ENCODE data around the gene MAP4K4. TPM values are rescaled to one million over a fixed set of nuclear protein-coding genes. Genes with fewer than 3 reads are reported as not detected.

MAP4K4 gene
- total RNA-seq, 1 experiment from 2014 or later, result 133 TPM

GRCh38 chr2:101855776-101856175 lies 158.3 kb downstream of the MAP4K4 start:
- H3K9me2 ChIP-seq (replicated peaks; ENCODE audit: low read length), result no peaks in the 10 kb centered on the region
- H3K27me3 ChIP-seq (ENCODE audit: low read length), result no peaks in the 10 kb centered on the region
- peaks cover 62% of the 10 kb centered on the region for H3K36me3 ChIP-seq (ENCODE audit: low read depth, low read length)
- H3K9ac ChIP-seq (ENCODE audit: low read length), result no peak overlapping the region
- no peaks in the 10 kb centered on the region for H3F3A ChIP-seq (ENCODE audit: low read length, unreplicated experiment)
- no peak overlapping the region for H3K4me2 ChIP-seq (ENCODE audit: low read length)
- no peak for ATAC-seq
- intact Hi-C loops (cut with micrococcal nuclease), result no loop called here
- DNase-seq, result no peak
- CTCF ChIA-PET, result no interaction called here
- POLR2A ChIA-PET (ENCODE audit: unreplicated experiment), result no interaction called here
- TF ChIP-seq EZH2 (IDR thresholded peaks at IDR 0.05; ENCODE audit: low read length, unreplicated experiment) (no peak), CTCF (conservative IDR thresholded peaks at IDR 0.05; ENCODE audit: low read depth, low read length) (no peak), EZH2phosphoT487 (IDR thresholded peaks at IDR 0.05; ENCODE audit: borderline replicate concordance, low read length) (no peak)
- peaks cover 29% of the 10 kb centered on the region for H3K4me1 ChIP-seq (ENCODE audit: insufficient read depth, low read length)
- H3K9me3 ChIP-seq (ENCODE audit: low read length), result no peaks in the 10 kb centered on the region
- no peak overlapping the region for H3K4me3 ChIP-seq (ENCODE audit: low read length)
- H3K79me2 ChIP-seq (ENCODE audit: low read length), result peaks cover 18% of the 10 kb centered on the region
- no peaks in the 10 kb centered on the region for H4K20me1 ChIP-seq (ENCODE audit: low read length)
- no peak overlapping the region for H3K27ac ChIP-seq (ENCODE audit: low read length)
- BruUV-seq (replicated peaks), result no TSS peak
- H2AFZ ChIP-seq (ENCODE audit: low read length), result no peak overlapping the region

GRCh38 chr2:101858246-101858645 lies 160.7 kb downstream of the MAP4K4 start:
- H3K79me2 ChIP-seq (ENCODE audit: low read length), result peaks cover 18% of the 10 kb centered on the region
- intact Hi-C loops (cut with micrococcal nuclease), result no loop called here

More at GRCh38 chr2:101858246-101858645, 160.7 kb downstream of the MAP4K4 start:
- DNase-seq (peak; percentile 91), ATAC-seq (peak; percentile 92)
- Histone ChIP-seq H3K36me3 (ENCODE audit: low read depth, low read length) (peaks cover 68% of the 10 kb centered on the region), H3K4me2 (ENCODE audit: low read length) (peak overlapping the region; percentile 60), H3K9me3 (ENCODE audit: low read length) (no peaks in the 10 kb centered on the region), H3K9me2 (replicated peaks; ENCODE audit: low read length) (no peaks in the 10 kb centered on the region), H4K20me1 (ENCODE audit: low read length) (no peaks in the 10 kb centered on the region), H3K27me3 (ENCODE audit: low read length) (no peaks in the 10 kb centered on the region), H3K4me1 (ENCODE audit: insufficient read depth, low read length) (peaks cover 29% of the 10 kb centered on the region), H3K27ac (ENCODE audit: low read length) (peak overlapping the region; percentile 75), H3F3A (ENCODE audit: low read length, unreplicated experiment) (no peaks in the 10 kb centered on the region), H3K9ac (ENCODE audit: low read length) (peak overlapping the region; percentile 9; the same call in 1 of the 2 replicates), H2AFZ (ENCODE audit: low read length) (no peak overlapping the region), H3K4me3 (ENCODE audit: low read length) (0 out of 2 replicates have a peak overlapping the region, but pooled peaks have one; percentile 4)
- TF ChIP-seq CTCF (conservative IDR thresholded peaks at IDR 0.05; ENCODE audit: low read depth, low read length) (no peak), EZH2 (IDR thresholded peaks at IDR 0.05; ENCODE audit: low read length, unreplicated experiment) (no peak), EZH2phosphoT487 (IDR thresholded peaks at IDR 0.05; ENCODE audit: borderline replicate concordance, low read length) (no peak)
- BruUV-seq (replicated peaks), result no TSS peak
- POLR2A ChIA-PET (ENCODE audit: unreplicated experiment), result interaction anchor here (0.6 to 0.7 kb wide), 3 partner anchors 26 to 565 kb away, joined by 4 to 5 read pairs (median 5); partner anchors contain the start of gene IL18RAP
- CTCF ChIA-PET, result no interaction called here

Measured in PC-3 (cell line).